HG02943 (cell line): ENCODE results near the gene PLXNB1.

ENCODE experiments used
- ATAC-seq: cut with Tn5 transposase; IDR thresholded peaks from one replicate; pipeline ENCODE4 v1.9.1; 2021; ENCODE audit warnings: mild to moderate bottlenecking, low read depth, moderate library complexity; ENCODE audit not compliant: unreplicated experiment

Gene PLXNB1

DNA sequence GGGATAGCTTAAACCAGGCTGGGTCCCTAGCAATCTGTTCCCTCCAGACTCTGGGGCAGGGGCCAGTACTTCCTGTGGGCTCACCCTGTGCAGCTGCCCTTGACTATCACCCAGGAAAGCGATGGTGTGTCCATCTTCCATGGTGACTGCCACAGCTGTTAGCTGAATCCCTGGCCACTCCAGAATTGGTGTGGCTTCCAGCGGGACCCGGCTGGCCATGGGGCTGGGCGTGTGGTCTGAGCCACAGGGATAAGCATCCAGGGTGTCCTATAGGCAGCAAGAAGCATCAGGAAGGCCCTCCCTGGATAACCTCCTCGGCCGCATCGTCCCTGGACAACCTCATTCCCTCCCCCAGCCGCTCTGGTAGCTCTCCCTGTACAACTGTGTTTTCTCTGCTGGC, 7.2 kb downstream of the PLXNB1 start:
- no peak for ATAC-seq

GRCh38 chr3:48422272-48422671, 7.6 kb downstream of the PLXNB1 start:
- no peak for ATAC-seq

GRCh38 chr3:48420561-48420960, 9.3 kb downstream of the PLXNB1 start:
- no peak for ATAC-seq

DNA sequence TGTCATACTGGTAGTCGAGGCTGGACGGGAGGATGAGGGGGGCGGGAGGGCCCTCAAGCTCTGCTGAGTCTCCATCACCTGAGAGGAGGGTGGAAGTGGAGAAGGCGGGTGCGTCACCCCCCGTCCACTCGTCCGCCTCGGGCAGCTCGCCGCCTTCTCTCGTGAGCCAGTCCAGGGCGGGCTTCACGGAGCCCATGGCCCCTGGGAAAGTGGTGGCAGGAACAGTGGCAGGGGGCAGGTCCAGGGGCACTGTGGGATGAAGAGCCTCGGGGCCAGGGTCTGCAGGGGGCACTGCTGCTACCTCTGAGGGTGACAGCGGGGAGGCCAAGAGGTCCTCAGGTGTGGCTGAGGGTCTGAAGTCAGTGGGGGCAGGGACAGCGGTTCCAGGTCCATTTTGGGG, 10.3 kb downstream of the PLXNB1 start:
- no peak for ATAC-seq

DNA sequence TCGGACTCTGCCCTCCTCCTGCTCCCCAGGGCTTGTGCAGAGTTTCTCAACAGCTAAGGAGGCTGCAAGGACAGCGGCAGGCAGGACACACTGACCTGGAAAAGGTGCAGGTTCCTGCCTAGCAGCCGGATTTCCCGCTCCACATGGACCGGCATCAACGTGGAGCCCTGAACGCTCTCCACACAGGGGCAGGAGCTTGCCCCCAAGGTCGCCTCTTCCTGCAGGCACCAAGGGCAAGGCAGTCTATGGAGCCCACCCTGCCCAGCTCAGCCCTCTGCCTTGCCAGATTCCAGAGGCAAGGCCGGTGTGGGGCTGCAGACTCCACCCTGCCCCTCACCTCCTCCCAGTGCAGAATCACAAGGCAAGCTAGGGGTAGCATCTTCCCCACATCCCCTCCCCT, 10.7 kb downstream of the PLXNB1 start:
- no peak for ATAC-seq

- ATAC-seq, result no peak
Observed at GRCh38 chr3:48418651-48419050, 11.2 kb downstream of the PLXNB1 start.

DNA sequence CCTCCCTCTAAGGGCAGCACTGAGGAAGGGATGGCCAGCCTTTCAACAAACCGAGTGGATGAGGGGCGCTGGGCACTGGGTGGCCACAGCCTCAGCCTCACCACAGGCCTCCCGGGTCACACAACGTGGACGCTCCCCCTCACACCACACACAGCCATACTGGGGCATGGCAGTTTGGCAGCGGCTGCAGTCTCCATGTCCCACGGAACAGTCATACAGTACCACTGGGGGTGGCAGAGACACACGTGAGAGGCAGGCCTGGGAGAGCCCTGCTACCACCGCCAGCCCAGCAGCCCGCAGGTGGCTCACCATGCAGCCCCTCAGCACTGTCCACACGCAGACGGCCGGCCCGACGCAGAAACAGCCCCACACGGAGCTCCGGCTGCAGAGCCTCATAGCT, 11.7 kb downstream of the PLXNB1 start:
- no peak for ATAC-seq

DNA sequence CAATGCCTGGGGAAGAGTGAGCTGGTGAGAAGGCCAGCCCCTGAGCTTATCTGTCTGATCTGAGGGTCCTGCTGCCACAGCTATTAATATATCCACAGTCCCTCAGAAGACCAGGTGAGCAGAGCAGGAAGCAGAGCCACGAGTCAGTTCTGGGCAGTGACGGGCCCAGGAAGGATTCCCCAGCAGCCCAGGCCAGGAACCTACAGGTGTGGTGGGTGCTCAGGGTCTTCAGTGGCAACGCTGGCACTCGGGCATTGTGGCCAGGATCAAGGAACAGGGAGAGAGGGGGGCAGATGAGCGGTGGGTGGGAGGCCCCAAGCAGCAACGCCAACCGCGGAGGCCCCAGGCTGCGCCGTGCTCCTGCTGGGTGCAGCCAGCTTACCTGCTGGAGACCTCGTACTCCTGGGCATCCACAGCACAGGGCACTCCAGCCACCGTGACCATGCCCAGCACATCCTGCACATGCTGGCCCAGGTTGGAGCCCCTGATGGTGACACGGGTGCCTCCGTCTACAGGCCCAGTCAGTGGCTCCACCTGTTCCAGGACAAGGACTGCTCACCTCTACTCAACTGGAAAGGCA, 12.3 kb downstream of the PLXNB1 start:
- ATAC-seq, result no peak

- no peak for ATAC-seq
Observed at GRCh38 chr3:48416546-48416945, 13.3 kb downstream of the PLXNB1 start.

DNA sequence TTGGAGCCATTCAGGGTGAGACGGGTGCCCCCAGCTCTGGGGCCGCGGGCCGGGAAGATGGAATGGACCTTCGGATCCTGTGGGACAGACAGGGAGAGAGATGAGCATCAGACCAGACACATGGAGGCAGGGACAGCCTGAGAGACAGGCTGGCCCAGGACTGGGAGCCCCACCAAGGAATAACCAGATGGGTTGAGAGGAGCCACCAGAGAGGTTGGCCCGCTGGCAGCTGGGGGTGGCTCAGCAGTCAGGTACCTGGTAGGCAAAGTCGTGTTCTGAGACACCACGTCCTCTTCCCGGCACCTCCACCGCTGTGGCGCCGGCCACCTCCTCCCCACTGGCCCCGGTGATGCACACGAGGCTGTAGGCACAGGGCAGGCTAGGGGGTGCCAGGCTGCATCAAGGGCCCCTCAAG, 13.8 kb downstream of the PLXNB1 start:
- ATAC-seq, result no peak

DNA sequence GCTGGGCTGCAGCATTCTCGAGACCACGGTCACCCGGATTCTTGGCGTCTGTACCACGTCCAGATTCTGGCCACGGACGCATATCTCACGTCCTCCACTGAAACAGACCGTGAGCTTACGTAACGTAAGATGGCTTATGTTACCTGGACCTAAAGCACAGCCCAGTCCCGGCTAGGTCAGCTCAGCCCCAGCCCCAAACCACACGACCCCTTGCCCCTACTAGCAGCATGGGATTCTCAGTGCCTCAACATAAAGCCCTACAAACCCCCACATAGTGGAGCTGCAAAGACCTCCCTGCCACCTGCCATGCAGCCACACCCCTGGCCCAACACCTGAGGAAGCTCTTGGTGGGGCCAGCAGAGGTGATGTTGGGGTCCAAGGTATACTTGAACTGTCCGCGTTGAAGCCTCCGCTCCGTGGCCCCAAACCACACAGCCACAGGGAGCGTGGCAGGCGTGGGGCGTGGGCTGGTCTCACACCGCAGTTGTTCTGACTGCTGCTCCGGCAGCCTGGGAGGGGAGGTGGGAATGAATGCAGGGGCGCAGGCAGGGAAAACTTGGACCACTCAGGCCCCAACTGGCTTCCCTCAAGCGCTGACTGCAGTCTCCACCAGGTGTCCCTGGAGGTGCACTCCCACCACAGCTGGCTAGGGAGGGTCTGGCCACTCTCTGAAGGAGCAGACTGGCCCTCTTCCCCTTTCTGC, 14.5 kb downstream of the PLXNB1 start:
- ATAC-seq, result no peak

DNA sequence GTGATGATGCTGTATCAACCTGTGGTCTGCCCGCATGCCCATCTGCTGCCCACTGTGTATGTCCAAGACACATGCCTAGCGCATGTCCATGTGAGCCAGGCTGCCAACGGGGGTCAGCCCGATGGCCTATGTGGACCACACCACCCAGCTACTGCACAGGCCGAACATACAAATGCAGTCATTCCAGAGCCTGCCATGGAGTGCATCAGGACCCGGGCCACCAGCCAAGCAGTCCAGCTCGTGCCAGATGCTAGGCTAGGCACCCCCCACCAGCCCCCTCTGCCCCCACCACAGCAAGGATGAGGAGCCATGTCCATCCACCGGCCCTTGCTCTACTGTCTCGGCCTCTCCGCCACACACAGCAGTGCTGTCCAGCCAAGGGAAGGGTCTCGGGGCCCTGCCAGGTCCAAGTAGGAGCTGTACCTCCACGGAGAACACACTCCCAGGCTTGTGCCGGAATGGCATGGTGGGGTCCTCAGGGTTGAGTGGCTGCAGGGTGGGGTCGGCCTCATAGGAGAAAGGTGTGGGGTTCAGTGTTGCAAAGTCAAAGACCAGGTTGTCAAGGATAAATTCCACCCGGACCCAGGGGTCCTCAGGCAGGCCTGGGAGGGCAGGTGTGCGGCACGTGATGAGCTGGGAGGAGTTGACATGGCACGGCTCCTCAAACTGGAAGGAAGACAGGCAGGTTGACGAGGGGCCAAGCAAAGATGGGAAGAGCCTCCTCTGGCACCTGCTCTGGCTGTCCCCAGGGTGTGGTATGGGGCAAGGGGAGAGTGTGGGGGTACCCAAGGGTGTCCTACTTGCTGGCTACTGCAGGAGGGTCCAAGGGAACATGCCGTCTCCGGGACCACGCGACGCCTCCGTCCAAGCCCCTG, 15.3 kb downstream of the PLXNB1 start:
- ATAC-seq, result no peak

DNA sequence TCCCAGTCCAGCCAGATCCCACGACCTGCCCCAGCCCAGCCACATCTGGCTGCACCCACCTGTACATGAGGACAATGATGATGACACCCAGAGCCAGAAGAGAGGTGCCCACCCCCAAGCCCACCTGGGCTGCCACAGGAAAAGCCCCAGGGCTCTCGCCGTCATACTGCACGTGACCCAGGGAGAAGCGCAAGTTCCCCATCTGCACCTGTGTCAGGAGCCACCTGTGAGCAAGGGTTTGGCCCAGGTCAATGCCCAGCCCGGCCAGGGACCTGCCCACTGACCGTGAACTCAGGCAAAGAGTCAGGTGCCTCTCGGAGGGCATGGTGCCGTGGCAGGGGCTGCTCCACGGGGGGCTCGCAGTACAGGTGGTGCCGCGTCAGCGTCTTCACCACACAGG, 16.3 kb downstream of the PLXNB1 start:
- ATAC-seq, result no peak

DNA sequence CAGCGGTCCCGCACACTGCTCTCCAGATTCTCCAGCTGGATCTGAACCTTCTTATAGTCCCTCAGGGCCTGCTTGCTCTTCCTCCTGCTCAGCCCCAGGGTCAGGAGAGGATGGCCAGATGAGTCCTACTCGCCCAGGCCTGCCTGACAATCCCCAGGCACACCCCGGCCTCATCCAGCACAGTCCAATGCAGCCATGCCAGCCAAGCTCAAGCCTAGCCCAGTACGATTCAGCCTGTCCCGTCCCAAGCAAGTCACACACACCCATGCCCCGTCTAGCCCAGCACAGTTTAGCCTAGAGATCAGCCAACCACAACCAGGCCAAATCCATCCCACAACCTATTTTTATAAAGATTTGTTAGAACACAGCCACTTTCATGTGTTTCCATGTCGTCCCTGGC, 16.8 kb downstream of the PLXNB1 start:
- ATAC-seq, result no peak

DNA sequence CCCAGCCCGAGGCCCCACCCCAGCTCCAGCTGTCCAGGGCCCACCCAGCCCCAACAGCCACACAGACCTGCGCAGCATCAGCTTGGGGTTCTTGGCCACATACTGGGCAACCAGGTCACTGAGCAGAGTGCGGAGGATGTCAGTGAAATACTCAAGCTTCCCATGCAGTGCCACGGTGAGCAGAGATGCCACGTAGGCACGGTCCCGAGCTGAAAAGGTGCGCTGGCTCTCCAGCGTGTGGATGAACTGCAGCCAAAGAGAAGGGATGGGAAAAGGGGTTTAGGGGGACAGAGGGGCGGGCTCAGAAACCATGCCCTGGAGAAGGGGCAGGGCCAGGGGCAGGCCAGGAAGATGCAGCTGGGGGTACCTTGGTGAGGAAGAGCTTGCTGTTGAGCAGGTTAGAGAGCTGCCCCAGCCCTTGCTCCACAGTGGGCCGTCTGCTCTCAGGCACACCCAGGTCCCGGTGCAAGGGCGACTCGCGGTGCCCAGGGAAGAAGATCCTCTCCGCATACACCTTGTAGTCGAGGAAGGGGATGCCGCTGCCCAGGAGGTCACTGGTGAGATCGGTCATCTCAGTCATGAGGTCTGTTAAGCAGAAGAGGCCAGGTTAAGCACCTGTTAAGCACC, 17.4 kb downstream of the PLXNB1 start:
- no peak for ATAC-seq

DNA sequence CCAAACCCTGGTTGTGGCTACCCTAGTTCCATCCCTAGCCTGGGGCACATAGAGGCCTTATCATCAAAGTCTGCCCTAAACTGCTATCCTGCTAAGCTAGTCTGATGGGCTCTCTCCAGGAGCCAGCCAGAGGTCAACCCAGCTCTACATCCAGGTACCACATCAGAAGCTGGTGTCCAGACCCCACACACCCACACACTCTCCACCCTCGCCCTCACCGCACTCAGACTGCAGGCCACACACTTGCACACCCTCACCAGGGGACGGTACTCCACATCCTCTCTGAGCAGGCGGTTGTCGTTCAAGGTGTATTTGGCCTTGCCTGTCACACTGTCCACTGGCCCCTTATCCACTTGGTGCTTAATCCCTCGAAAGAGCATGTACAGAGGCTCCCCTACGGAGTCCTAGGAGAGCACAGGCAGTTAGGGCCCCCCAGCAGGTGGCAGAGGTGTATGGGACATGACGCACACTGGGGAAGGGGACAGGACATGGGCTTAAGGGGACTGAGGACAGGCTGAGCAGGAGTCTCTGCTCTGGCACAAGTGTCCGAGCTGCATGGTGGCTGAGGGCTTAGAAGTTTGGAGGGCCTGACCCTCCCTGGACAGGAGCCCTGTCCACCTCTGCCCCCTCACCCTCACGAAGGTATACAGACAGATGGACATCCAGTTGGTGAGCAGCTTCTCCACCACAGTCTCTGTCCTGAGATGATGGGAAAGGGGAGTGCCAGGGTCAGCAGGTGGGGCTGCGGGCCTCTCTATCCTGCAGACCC, 18.1 kb downstream of the PLXNB1 start:
- no peak for ATAC-seq

DNA sequence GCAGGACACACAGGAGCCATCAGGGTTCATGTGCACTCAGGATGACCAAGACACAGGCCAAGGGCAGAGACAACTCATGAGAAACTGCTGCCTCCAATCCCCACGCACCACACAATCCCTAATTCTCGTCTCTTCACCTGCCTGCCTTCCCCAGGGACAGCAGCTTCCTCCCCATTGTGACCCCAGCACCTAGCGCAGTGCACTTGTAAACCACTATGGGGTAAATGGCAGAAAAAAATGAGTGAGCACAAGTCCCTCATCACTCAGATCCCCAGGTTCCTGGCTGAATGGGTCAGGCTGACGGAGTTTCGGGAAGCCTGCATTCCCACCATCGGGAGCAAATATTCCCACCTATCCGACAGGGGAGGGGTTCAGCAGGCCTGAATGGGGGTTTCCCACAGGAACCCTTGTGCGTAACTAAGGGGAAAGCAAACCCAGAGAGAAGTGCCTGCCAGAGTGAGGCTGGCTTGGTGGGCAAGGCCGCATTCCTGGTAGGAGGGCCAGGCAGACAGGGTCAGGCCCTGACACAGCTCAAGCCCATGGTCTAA, 18.8 kb downstream of the PLXNB1 start:
- no peak for ATAC-seq

DNA sequence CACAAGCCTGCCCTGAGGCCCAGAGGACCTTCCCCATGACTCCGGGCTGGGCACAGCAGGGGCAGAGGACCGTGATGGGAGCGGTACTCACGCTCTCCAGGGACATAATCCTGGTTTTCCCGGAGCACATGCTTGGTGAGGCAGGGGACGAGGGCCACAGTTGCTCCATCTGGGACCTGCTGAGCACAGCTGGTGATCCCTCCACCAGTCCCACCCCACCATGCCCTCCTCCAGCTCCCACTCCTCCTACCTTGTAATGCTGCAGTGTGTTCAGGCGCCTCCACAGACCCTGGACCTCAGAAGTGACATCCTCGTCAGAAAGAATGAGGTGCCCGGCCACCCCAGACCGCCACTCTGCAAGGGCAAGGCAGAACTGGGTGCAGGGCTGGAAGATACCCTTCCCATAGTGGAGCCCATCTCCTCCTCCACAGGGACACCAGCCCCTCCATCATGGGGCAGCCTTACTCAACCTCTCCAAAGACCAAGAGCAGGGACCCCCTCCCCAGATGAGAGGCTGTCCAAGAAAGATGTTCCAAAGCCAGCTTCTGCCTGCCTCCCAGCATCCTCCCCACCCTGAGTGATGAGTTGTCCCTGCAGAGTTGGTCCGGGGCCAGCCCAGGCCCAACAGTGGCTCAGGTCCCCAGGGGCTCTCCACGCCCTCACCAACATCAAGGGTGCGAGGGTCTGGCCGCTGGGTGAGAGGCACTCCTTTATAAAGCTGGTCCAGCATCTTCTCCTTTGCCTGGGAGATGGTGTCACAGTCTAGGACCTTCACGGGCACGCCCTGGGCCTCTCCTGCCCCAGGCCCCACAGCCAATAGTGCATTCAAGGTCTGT, 19.5 kb downstream of the PLXNB1 start:
- no peak for ATAC-seq
